Measurements from ENCODE around the gene SRD5A2.
"Not testable (repeated sequence)": the region's sequence is repeated elsewhere in the genome, so short reads cannot be mapped to it uniquely, and the experiment has no call there.

The SRD5A2 gene

GRCh38 chr2:31531101-31531500, 49.6 kb downstream of the SRD5A2 start:
- no peak for DNase-seq

- DNase-seq: no peak
Observed at GRCh38 chr2:31529256-31529655, 51.5 kb downstream of the SRD5A2 start.

GRCh38 chr2:31528823-31529222, 51.9 kb downstream of the SRD5A2 start:
- DNase-seq: no peak

GRCh38 chr2:31526946-31527732, 53.6 kb downstream of the SRD5A2 start:
- DNase-seq: no peak

GRCh38 chr2:31525876-31526275, 54.9 kb downstream of the SRD5A2 start:
- DNase-seq: no peak

GRCh38 chr2:31524592-31524991, 56.1 kb downstream of the SRD5A2 start:
- no peak for DNase-seq

GRCh38 chr2:31523871-31524492, 56.8 kb downstream of the SRD5A2 start:
- peak in 3 of 5 experiments; percentile 21 to 35 (median 30) for DNase-seq

- DNase-seq: no peak
Observed at GRCh38 chr2:31522786-31523185, 58.0 kb downstream of the SRD5A2 start.

GRCh38 chr2:31517442-31518203, 63.1 kb downstream of the SRD5A2 start:
- DNase-seq: no peak

- no peak for DNase-seq
Observed at GRCh38 chr2:31515586-31515985, 65.2 kb downstream of the SRD5A2 start.

GRCh38 chr2:31513553-31513952, 67.2 kb downstream of the SRD5A2 start:
- no peak for DNase-seq

- no peak for DNase-seq
Observed at GRCh38 chr2:31511376-31511775, 69.4 kb downstream of the SRD5A2 start.

- DNase-seq: no peak
Observed at GRCh38 chr2:31505111-31505510, 75.6 kb downstream of the SRD5A2 start.

GRCh38 chr2:31504311-31504710, 76.4 kb downstream of the SRD5A2 start:
- no peak for DNase-seq

- DNase-seq: not testable (repeated sequence)
Observed at GRCh38 chr2:31496451-31496874, 84.3 kb downstream of the SRD5A2 start.

- peak in 1 of 5 experiments; percentile 2 for DNase-seq
Observed at GRCh38 chr2:31489339-31489738, 91.4 kb downstream of the SRD5A2 start.

- DNase-seq: no peak
Observed at GRCh38 chr2:31483246-31483645, 97.5 kb downstream of the SRD5A2 start.

GRCh38 chr2:31476511-31477180, 104.1 kb downstream of the SRD5A2 start:
- no peak for DNase-seq

- no peak for DNase-seq
Observed at GRCh38 chr2:31475692-31476091, 105.0 kb downstream of the SRD5A2 start.

- DNase-seq: no peak
Observed at GRCh38 chr2:31474296-31474695, 106.4 kb downstream of the SRD5A2 start.
